AG04450 (cell line): ENCODE measurements around the gene H2AZ2. TPM values are rescaled to one million over a fixed set of nuclear protein-coding genes. Genes with fewer than 3 reads are reported as not detected.

Experiments
- CTCF ChIA-PET: fragments of 300-600, 350-600 bp; formaldehyde crosslinking; extraction: SDS; loops from one replicate; lab custom pipeline; 2022; ENCODE audit warnings: antibody characterized with exemption, inconsistent platforms; lab: Charles Lee
- POLR2A ChIA-PET: fragments of 350-600 bp; formaldehyde crosslinking; extraction: SDS; loops from one replicate; lab custom pipeline; 2021; ENCODE audit warnings: antibody characterized with exemption, inconsistent platforms; lab: Yijun Ruan, JAX
- DNase-seq: peaks from one replicate; pipeline ENCODE4 v3.0.0-alpha.2; 2011; ENCODE audit warnings: low read depth, low spot score
- H3K27ac ChIP-seq: one replicate; pipeline ENCODE4 v1.5.1; 2012; ENCODE audit warnings: low read depth, low read length, control low read depth
- H3K27me3 ChIP-seq: one replicate; pipeline ENCODE4 v1.6.0; 2012; ENCODE audit warnings: low read length; ENCODE audit not compliant: control insufficient read depth, insufficient read depth
- H3K4me3 ChIP-seq: 2 replicates; pipeline ENCODE4 v1.5.1; 2011; ENCODE audit warnings: mild to moderate bottlenecking, low read depth, low read length, control low read depth
- H3K9me3 ChIP-seq: 2 replicates; pipeline ENCODE4 v1.5.1; 2012; ENCODE audit warnings: low read length; ENCODE audit not compliant: control insufficient read depth, insufficient read depth
- polyA plus RNA-seq: library from polyadenylated mRNA; depleted of rRNA; stranded (reverse); fragments of >200 nt; gene quantifications from 2 replicates; pipeline ENCODE4 v1.2.3, GENCODE V29; 2011
- TF ChIP-seq, protein P1 (sequence below): IDR thresholded peaks from 2 replicates; pipeline ENCODE4 v1.5.1; 2011; ENCODE audit warnings: low read depth, low read length, control low read depth, inconsistent platforms

Gene H2AZ2
- polyA plus RNA-seq, 1 experiment = 164 TPM

DNA sequence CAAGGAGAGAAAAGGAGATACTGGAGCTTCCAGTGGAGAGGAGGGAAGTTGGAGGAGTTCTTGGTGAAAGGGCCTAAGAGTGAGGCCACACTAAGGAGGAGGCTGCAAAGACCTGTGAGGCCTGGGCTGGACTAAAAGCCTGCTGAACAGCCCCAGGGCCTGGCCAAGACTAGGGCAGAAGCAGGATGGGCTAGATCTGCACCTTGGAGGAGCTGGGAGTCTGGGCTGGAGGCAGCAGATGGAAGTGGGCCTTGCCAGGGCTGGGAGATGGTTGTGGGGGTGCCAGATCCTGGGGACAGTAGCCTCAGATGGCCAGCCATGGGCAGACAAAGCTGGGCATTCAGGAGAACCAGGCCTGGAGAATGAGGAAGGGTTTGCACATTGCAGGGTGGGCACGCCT lies 43.9 kb upstream of the H2AZ2 start:
- H3K4me3 ChIP-seq = no peak overlapping the region
- no peak overlapping the region for H3K27ac ChIP-seq
- ChIA-PET POLR2A (interaction anchor here (0.7 kb wide), 1 partner anchor 7 kb away, joined by 6 read pairs; no protein-coding TSS in a partner anchor), CTCF (interaction anchor here (0.5 kb wide), 1 partner anchor 35 kb away, joined by 5 read pairs; no protein-coding TSS in a partner anchor)
- DNase-seq = no peak
- no peaks in the 10 kb centered on the region for H3K9me3 ChIP-seq
- no peaks in the 10 kb centered on the region for H3K27me3 ChIP-seq
- TF ChIP-seq, protein P1, sequence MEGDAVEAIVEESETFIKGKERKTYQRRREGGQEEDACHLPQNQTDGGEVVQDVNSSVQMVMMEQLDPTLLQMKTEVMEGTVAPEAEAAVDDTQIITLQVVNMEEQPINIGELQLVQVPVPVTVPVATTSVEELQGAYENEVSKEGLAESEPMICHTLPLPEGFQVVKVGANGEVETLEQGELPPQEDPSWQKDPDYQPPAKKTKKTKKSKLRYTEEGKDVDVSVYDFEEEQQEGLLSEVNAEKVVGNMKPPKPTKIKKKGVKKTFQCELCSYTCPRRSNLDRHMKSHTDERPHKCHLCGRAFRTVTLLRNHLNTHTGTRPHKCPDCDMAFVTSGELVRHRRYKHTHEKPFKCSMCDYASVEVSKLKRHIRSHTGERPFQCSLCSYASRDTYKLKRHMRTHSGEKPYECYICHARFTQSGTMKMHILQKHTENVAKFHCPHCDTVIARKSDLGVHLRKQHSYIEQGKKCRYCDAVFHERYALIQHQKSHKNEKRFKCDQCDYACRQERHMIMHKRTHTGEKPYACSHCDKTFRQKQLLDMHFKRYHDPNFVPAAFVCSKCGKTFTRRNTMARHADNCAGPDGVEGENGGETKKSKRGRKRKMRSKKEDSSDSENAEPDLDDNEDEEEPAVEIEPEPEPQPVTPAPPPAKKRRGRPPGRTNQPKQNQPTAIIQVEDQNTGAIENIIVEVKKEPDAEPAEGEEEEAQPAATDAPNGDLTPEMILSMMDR = no peak

DNA sequence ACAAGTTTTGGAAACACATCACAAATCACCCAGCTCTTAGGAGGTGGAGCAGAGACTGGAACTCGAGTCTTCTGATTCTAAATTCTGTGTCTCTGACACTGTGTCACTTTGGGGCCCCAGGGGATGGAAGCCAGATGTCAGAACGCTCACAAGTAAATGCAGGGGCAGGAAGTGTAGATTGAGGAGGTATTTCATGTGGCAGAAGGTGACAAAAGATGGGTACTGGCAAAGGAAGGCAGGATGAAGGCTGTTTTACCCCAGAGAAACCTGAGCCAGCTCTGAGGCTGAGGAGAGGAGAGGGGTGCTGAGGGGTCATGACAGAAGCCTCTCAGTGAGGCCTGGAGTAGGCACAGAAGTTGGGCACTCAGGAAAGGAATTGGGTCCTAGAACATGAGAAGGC lies 43.5 kb upstream of the H2AZ2 start:
- ChIA-PET CTCF (interaction anchor here (0.5 kb wide), 1 partner anchor 35 kb away, joined by 5 read pairs; no protein-coding TSS in a partner anchor), POLR2A (no interaction called here)
- TF ChIP-seq, protein P1 = no peak
- no peaks in the 10 kb centered on the region for H3K9me3 ChIP-seq
- no peak for DNase-seq
- H3K4me3 ChIP-seq = no peak overlapping the region
- no peak overlapping the region for H3K27ac ChIP-seq
- no peaks in the 10 kb centered on the region for H3K27me3 ChIP-seq

DNA sequence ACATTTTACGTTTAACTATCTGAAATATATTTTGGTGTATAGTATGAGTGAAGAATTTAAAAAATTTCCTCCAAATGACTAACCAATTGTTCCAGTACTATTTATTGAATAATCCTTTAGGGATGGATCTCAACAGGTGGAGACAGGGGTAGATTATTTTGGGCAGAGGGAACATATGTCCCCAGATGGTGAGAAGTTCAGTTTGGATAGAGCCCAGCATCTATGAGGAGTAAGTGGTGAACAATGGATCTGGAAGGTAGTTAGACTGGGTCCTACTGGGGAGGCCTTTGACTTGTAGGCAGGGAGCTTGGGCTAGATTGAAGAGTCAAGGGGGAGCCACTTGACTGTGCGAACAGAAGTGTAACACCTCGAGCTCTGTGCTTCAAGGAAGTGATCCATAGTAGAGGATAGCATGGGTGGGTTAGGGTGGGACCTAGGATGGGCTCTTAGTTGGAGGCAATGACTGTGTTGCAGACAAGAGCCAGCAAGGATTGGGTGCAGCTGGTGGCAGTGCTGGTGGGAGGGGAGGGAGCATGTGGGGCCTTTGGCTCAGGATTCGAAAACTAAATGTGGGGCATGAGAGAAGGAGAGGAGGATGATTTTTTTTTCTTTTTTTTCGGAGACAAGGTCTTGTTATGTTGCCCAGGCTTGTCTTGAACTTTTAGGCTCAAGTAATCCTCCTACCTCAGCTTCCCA lies 41.3 kb upstream of the H2AZ2 start:
- Histone ChIP-seq H3K4me3 (no peak overlapping the region), H3K27me3 (no peaks in the 10 kb centered on the region), H3K9me3 (no peaks in the 10 kb centered on the region; the same call in 1 of the 2 replicates), H3K27ac (no peak overlapping the region)
- ChIA-PET CTCF (no interaction called here), POLR2A (no interaction called here)
- TF ChIP-seq, protein P1 = no peak
- DNase-seq = no peak

DNA sequence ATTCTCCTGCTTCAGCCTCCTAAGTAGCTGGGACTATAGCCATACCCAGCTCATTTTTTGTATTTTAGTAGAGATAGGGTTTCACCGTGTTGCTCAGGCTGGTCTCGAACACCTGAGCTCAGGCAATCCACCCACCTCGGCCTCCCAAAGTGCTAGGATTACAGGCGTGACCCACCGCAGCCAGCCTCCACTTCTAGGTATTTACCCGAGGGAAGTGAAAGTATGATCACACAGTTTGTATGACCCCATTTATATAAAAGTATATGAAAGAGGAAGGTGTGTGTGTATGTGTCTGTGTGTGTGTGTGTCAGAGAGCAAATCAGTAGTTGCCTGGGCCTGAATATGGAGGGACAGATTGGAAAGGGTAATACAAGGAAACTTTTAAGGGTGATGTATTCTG lies 39.4 kb upstream of the H2AZ2 start:
- H3K27ac ChIP-seq = no peak overlapping the region
- ChIA-PET CTCF (no interaction called here), POLR2A (no interaction called here)

More for the DNA sequence above, 39.4 kb upstream of the H2AZ2 start:
- H3K27me3 ChIP-seq = no peaks in the 10 kb centered on the region
- H3K9me3 ChIP-seq = no peaks in the 10 kb centered on the region; the same call in 1 of the 2 replicates
- no peak overlapping the region for H3K4me3 ChIP-seq
- no peak for DNase-seq
- TF ChIP-seq, protein P1 = no peak
